Heart left ventricle (tissue), 13 donors: ENCODE results near the gene DLGAP1.

Source experiments
- POLR2A ChIP-seq, 2 donors: fragments of 450-650 bp; IDR thresholded peaks; one replicate each; pipeline ENCODE4 v1.6.1; 2017; ENCODE audit warnings: antibody characterized with exemption in 2 of 2, mild to moderate bottlenecking in 2 of 2, moderate library complexity in 2 of 2
- TF ChIP-seq, protein P1 (sequence below), 12 donors: fragments of 200-600 bp; sonication (generic) in 4 of 12; IDR thresholded peaks; one replicate each; pipeline versions ENCODE4 v1.5.0 to v1.8.0; 2018 to 2022; ENCODE audit warnings: antibody characterized with exemption in 12 of 12, mild to moderate bottlenecking in 5 of 12
- donor health status: ischemic (EF 13 %, LVEDD 7.1; RV severe dilation, severe dysfunction).
- donor health status: DM: no; HTN: yes; CAD: no.
- donor health status: DM: no; HTN: no; CAD: no.
- donor health status: ischemic (EF 25% LVEDD 6.9; RV normal size, moderate dysfunction).
- donor health status: ischemic (EF 25% LVEDD 5.7; RV mildly dilated, moderate dysfunction).
- donor health status: ischemic (EF 35%, LVEDD 5.7; RV mildly dilated, moderate dysfunction).
- donor health status: nonischemic (EF 11% LVEDD 7.7; RV severe dilation, severe dysfunction).
- donor health status: DM: yes; HTN: yes; CAD: no.
- donor health status: PGD.
- donor health status: ischemic (EF 29% LVEDD 5.4; RV normal size, mild dysfunction).
- donor health status: nonischemic (EF 23%, LVEDD 6.1; RV moderate dilation, normal function).

DNA sequence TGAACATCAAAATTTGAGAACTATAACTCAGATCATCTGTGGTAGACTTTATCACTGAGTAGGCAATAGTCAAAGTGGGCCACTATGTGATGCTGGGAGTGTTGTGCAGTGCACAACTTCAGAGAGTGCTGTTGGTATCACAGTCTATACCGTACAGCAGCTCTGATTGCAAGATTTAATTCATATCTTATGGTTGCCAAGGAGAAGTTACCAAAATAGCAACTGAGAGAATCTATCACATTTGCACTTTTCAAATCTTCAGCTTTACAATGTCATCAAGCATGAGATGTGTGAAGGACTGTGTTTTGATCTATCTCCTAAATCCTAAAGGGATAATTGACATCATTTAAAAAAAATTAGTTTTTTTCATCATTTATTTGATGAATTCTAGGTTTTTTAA, 216.1 kb downstream of the DLGAP1 start:
- no peak for TF ChIP-seq POLR2A (IDR thresholded peaks at IDR 0.05)
- TF ChIP-seq, protein P1, sequence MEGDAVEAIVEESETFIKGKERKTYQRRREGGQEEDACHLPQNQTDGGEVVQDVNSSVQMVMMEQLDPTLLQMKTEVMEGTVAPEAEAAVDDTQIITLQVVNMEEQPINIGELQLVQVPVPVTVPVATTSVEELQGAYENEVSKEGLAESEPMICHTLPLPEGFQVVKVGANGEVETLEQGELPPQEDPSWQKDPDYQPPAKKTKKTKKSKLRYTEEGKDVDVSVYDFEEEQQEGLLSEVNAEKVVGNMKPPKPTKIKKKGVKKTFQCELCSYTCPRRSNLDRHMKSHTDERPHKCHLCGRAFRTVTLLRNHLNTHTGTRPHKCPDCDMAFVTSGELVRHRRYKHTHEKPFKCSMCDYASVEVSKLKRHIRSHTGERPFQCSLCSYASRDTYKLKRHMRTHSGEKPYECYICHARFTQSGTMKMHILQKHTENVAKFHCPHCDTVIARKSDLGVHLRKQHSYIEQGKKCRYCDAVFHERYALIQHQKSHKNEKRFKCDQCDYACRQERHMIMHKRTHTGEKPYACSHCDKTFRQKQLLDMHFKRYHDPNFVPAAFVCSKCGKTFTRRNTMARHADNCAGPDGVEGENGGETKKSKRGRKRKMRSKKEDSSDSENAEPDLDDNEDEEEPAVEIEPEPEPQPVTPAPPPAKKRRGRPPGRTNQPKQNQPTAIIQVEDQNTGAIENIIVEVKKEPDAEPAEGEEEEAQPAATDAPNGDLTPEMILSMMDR (IDR thresholded peaks at IDR 0.05) = no peak
